Right lobe of liver (tissue), 4 donors: ENCODE measurements around the gene ZNF511.

Experiments
- POLR2A ChIP-seq: fragments of 450-650 bp; IDR thresholded peaks from one replicate; pipeline ENCODE4 v1.6.1; 2017; ENCODE audit warnings: antibody characterized with exemption, mild to moderate bottlenecking
- TF ChIP-seq, protein P1 (sequence below), 4 donors: fragments of 200-600 bp in 3 of 4; fragments of 450-650 bp in 1 of 4; IDR thresholded peaks; one replicate each; pipeline versions ENCODE4 v1.5.1 to v1.8.0; 2016 to 2022; ENCODE audit warnings: antibody characterized with exemption in 4 of 4, mild to moderate bottlenecking in 2 of 4
- donor health status: DM: no; HTN: no; CAD: no.
- donor health status: DM: no; HTN: no; CAD: no.
- donor health status: DM: no; HTN: yes; CAD: no.

DNA sequence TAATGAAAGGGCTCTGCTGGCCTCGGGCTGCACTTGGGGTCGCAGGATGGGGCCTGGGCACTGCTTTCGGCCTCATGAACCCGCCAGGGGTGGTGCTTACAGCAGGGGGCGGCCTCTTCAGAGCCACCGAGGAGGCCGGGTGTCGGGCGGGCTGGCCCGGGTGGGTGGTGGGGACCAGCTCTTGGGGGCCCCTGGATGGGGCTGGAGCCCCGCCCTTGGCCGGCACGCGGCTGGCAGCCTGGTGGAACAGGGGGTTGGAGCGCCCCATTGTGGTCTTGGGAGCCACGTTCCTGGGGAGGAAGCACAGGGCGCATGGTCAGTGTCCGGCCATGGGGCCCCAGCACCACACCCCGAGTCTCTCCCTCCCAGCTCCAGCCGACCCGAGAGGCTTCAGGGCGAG is 40.9 kb upstream of the ZNF511 start:
- TF ChIP-seq, protein P1, sequence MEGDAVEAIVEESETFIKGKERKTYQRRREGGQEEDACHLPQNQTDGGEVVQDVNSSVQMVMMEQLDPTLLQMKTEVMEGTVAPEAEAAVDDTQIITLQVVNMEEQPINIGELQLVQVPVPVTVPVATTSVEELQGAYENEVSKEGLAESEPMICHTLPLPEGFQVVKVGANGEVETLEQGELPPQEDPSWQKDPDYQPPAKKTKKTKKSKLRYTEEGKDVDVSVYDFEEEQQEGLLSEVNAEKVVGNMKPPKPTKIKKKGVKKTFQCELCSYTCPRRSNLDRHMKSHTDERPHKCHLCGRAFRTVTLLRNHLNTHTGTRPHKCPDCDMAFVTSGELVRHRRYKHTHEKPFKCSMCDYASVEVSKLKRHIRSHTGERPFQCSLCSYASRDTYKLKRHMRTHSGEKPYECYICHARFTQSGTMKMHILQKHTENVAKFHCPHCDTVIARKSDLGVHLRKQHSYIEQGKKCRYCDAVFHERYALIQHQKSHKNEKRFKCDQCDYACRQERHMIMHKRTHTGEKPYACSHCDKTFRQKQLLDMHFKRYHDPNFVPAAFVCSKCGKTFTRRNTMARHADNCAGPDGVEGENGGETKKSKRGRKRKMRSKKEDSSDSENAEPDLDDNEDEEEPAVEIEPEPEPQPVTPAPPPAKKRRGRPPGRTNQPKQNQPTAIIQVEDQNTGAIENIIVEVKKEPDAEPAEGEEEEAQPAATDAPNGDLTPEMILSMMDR (IDR thresholded peaks at IDR 0.05): no peak
- no peak for TF ChIP-seq POLR2A
